SK-N-MC (cell line): ENCODE results near the gene FOXI2.

Experiments
- EZH2 ChIP-seq: fragments of 200-600 bp; sonication (generic); IDR thresholded peaks from one replicate; pipeline ENCODE4 v1.6.1; 2017; ENCODE audit warnings: antibody characterized with exemption
- FOXP2 ChIP-seq: optimal IDR thresholded peaks from 2 replicates; pipeline ENCODE3; 2011; ENCODE audit warnings: mild to moderate bottlenecking, moderate library complexity; ENCODE audit not compliant: insufficient read depth; ENCODE audit errors: extremely low read length, control extremely low read depth
- POLR2AphosphoS5 ChIP-seq: IDR thresholded peaks from 2 replicates; pipeline ENCODE4 v1.6.1; 2012; ENCODE audit warnings: mild to moderate bottlenecking, low read depth, low read length, borderline replicate concordance

DNA sequence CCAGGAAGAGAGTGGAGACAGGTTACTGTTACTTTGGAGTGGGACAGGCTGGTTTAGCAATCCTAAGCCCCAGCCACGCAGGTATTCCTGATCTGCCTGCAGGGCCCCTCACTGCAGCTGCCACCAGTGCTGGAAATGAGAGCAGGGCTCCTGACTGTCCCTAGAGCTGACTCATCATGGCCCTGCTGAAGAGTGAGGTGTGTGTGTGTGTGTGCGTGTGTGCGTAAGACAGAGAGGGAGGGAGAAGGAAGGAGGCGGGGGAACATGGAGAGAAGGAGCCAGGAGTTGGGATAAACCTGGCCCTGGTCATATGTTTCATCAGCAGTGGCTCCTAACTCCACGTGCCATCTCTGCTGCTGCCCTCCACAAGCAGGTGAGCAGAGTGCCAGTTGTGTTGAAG, 3.6 kb downstream of the FOXI2 start:
- TF ChIP-seq FOXP2 (no peak), POLR2AphosphoS5 (no peak), EZH2 (no peak)
